Left forelimb (tissue), 1 donor: ENCODE measurements around the gene PADI4.
"Not testable (repeated sequence)": the region's sequence is repeated elsewhere in the genome, so short reads cannot be mapped to it uniquely, and the experiment has no call there.

ENCODE experiments used
- DNase-seq: peaks from one replicate; pipeline ENCODE4 v3.0.0-alpha.2; 2018; ENCODE audit warnings: low spot score

Gene PADI4

GRCh38 chr1:17313530-17314309, 5.7 kb downstream of the PADI4 start:
- no peak for DNase-seq

- DNase-seq = no peak
These were observed 6.5 kb downstream of the PADI4 start for GRCh38 chr1:17314491-17314971.

- DNase-seq = no peak
These were observed 7.6 kb downstream of the PADI4 start for GRCh38 chr1:17315542-17316130.

GRCh38 chr1:17316704-17317103, 8.7 kb downstream of the PADI4 start:
- no peak for DNase-seq

- DNase-seq = no peak
These were observed 10.3 kb downstream of the PADI4 start for GRCh38 chr1:17318262-17318661.

- DNase-seq = no peak
These were observed 11.8 kb downstream of the PADI4 start for GRCh38 chr1:17319561-17320350.

- DNase-seq = not testable (repeated sequence)
These were observed 13.9 kb downstream of the PADI4 start for GRCh38 chr1:17321857-17322390.

GRCh38 chr1:17328855-17329254, 20.9 kb downstream of the PADI4 start:
- no peak for DNase-seq

GRCh38 chr1:17329610-17330009, 21.6 kb downstream of the PADI4 start:
- DNase-seq = no peak

- no peak for DNase-seq
These were observed 22.9 kb downstream of the PADI4 start for GRCh38 chr1:17330856-17331255.

GRCh38 chr1:17333081-17333480, 25.1 kb downstream of the PADI4 start:
- no peak for DNase-seq

- DNase-seq = no peak
These were observed 28.1 kb downstream of the PADI4 start for GRCh38 chr1:17335821-17336710.

GRCh38 chr1:17338706-17339493, 30.9 kb downstream of the PADI4 start:
- DNase-seq = no peak

GRCh38 chr1:17339521-17339920, 31.5 kb downstream of the PADI4 start:
- no peak for DNase-seq

- no peak for DNase-seq
These were observed 32.4 kb downstream of the PADI4 start for GRCh38 chr1:17340358-17340757.

- no peak for DNase-seq
These were observed 34.0 kb downstream of the PADI4 start for GRCh38 chr1:17342014-17342441.

GRCh38 chr1:17345506-17345905, 37.5 kb downstream of the PADI4 start:
- DNase-seq = not testable (repeated sequence)

GRCh38 chr1:17346046-17346789, 38.2 kb downstream of the PADI4 start:
- no peak for DNase-seq

- DNase-seq = no peak
These were observed 40.0 kb downstream of the PADI4 start for GRCh38 chr1:17347769-17348592.
